HG03060 (cell line): ENCODE results near the gene JSRP1.

Source experiments
- ATAC-seq: cut with Tn5 transposase; IDR thresholded peaks from one replicate; pipeline ENCODE4 v1.9.1; 2021; ENCODE audit warnings: low read depth, moderate number of reproducible peaks; ENCODE audit not compliant: unreplicated experiment

The JSRP1 gene

DNA sequence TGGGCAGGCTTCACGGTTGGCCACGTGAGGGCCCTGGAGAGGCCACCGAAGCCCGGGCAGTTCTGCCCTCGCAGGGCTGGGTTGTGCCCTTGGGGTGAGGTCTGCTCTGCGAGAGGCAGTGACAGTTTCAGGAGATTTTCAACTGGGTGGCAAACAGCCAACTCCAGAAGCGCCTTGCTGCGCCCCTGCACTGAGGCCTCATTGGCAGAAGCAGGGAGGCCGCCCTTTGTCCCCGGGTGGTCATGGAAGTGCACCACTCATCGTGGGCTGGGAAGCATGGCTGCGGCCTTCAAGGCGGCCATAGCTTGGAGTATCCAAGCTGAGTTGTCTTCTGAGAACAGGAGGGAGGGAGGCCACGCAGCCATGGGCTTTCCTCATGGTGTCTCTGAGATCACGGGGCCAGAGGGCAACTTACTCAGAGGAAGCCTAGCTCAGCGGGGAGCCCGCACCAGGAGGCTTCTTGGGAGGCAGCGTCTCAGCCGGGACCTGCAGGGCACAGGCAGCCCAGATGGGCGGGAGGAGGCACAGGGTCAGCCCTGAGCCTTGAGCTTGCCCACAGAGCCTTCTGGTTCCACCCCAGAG, 34.9 kb downstream of the JSRP1 start:
- ATAC-seq: no peak

GRCh38 chr19:2219726-2220125, 36.5 kb downstream of the JSRP1 start:
- no peak for ATAC-seq

GRCh38 chr19:2217591-2217990, 38.6 kb downstream of the JSRP1 start:
- no peak for ATAC-seq

- no peak for ATAC-seq
Observed at GRCh38 chr19:2216361-2217225, 39.6 kb downstream of the JSRP1 start.

GRCh38 chr19:2215281-2215751, 40.9 kb downstream of the JSRP1 start:
- no peak for ATAC-seq

DNA sequence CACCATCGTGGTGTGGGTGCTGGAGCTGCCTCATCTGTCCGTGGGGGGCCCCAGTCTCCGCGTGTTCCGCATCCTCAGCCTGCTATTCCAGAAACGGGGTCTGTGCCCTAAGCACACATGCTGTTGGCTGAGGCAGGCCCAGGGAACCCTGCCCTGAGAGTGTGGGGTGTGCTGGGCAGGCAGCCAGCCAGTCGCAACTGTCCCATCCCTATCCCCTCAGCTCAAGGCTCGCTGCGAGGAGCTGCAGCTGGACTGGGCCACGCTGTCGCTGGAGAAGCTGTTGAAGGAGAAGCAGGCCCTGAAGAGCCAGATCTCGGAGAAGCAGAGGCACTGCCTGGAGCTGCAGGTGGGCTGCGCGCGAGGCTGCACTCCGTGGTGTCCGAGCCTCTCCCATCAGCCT, 42.0 kb downstream of the JSRP1 start:
- no peak for ATAC-seq

DNA sequence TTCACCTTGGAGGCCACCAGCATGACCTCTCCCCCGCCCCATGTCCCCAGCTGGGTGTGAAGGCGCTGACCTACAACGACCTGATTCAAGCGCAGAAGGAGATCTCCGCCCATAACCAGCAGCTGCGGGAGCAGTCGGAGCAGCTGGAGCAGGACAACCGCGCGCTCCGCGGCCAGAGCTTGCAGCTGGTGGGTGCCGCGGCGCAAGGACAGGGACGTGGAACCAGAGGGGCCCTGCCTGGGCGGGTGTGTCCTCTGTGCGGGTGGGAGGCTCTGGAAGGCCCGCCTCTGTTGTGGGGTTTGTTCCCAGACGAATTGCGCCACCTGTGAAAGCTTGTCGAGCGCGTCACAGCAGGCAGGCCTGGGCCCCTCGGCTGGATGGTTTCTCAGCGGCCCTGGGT, 42.4 kb downstream of the JSRP1 start:
- ATAC-seq: no peak

- ATAC-seq: no peak
Observed at GRCh38 chr19:2212861-2213711, 43.1 kb downstream of the JSRP1 start.

DNA sequence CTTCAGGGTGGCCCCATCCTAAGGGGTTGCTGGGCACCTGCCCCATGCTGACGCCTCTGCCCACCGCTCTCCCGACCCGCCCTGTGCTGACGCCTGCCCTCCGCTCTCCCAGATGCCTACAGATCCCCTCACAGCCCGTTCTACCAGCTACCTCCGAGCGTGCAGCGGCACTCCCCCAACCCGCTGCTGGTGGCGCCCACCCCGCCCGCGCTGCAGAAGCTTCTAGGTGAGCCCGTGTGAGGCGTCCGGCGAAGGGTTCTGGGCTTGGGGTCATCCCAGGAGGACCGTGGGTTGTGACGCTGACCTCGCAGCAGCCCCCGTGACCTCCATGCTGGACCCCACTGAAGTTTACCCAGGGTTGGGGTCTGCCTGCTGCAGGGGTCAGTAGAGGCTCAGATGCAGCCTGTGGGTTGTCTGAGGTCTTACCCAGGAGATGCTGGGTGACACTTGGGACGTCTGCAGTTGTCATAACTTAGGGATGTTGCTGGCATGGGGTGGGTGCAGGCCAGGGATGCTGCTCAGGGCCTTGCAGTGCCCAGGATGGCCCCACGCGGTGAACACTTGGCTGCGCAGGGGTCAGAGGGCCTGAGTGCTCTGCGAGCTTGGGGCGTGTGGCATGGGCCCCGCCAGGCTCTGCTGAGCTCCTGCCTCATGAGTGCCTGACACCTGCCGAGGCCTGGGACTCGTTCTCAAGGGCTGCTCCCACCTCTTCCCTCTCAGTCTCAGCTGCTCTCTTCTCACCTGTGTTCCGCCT, 45.1 kb downstream of the JSRP1 start:
- ATAC-seq: no peak

DNA sequence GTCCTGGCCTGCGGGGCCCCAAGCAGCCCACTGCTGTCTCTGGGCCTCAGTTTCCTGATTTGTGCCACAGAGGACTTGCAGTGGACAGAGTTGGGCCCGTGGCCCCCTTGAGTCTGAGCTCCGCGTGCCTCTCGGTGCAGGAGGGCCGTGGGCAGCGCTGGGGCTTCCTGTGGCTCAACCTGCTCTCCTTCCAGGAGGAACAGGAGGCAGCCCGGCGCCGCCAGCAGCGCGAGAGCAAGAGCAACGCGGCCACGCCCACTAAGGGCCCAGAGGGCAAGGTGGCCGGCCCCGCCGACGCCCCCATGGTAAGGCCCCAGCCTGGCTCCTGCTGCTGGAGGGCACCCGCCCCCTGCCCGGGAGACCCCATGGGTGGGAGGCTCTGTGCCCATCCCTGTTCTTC, 46.0 kb downstream of the JSRP1 start:
- ATAC-seq: no peak

GRCh38 chr19:2209408-2209807, 46.8 kb downstream of the JSRP1 start:
- no peak for ATAC-seq

- ATAC-seq: no peak
Observed at GRCh38 chr19:2208975-2209374, 47.2 kb downstream of the JSRP1 start.

GRCh38 chr19:2207991-2208860, 48.0 kb downstream of the JSRP1 start:
- no peak for ATAC-seq

DNA sequence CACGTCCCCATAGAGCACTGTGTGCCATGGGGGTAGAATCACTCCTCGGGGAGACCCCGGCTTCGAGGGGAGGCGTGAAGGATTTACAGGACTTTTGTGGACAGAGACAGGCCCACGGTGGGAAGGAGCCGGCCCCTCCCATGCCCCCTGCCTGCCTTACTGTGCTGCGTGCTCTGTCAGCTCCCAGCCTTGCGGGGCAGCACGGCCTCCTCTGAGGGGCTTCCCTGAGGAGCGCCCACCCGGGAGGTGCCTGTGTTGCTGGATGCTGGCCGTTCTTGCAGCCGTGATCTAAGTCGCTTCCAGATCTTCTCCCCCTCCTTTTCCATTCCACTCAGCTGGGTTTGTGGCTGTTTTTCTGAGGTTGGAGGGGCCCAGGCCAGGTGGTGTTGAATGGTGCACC, 49.2 kb downstream of the JSRP1 start:
- no peak for ATAC-seq

GRCh38 chr19:2202366-2202765, 53.9 kb downstream of the JSRP1 start:
- no peak for ATAC-seq
